Measurements from ENCODE around the gene CACNG5.
A peak's percentile ranks its signal among the peaks of the same experiment; 100 is the strongest.

Gene CACNG5

GRCh38 chr17:66814026-66814425 lies 20.9 kb upstream of the CACNG5 start:
- DNase-seq (ENCODE audit: low spot score) = no peak
- in situ Hi-C loops (cut with MboI; ENCODE audit: low pct_unique_long_range_greater_than_20kb, low sequenced_read_pairs, unreplicated experiment) = no loop called here
- no peak for TF ChIP-seq CTCF (IDR thresholded peaks at IDR 0.05; ENCODE audit: extremely low read depth, insufficient read depth, missing control alignments)

- TF ChIP-seq CTCF (IDR thresholded peaks at IDR 0.05; ENCODE audit: extremely low read depth, insufficient read depth, missing control alignments) = no peak
- DNase-seq (ENCODE audit: low spot score) = no peak
- in situ Hi-C loops (cut with MboI; ENCODE audit: low pct_unique_long_range_greater_than_20kb, low sequenced_read_pairs, unreplicated experiment) = no loop called here
Measured at GRCh38 chr17:66814570-66814969, 20.3 kb upstream of the CACNG5 start.

GRCh38 chr17:66817750-66818149 lies 17.2 kb upstream of the CACNG5 start:
- TF ChIP-seq CTCF (IDR thresholded peaks at IDR 0.05; ENCODE audit: extremely low read depth, insufficient read depth, missing control alignments) = no peak
- no peak for DNase-seq (ENCODE audit: low spot score)
- in situ Hi-C loops (cut with MboI; ENCODE audit: low pct_unique_long_range_greater_than_20kb, low sequenced_read_pairs, unreplicated experiment) = no loop called here

GRCh38 chr17:66819466-66819865 lies 15.5 kb upstream of the CACNG5 start:
- in situ Hi-C loops (cut with MboI; ENCODE audit: low pct_unique_long_range_greater_than_20kb, low sequenced_read_pairs, unreplicated experiment) = no loop called here
- DNase-seq (ENCODE audit: low spot score) = no peak

GRCh38 chr17:66822009-66822408 lies 12.9 kb upstream of the CACNG5 start:
- in situ Hi-C loops (cut with MboI; ENCODE audit: low pct_unique_long_range_greater_than_20kb, low sequenced_read_pairs, unreplicated experiment) = no loop called here
- no peak for DNase-seq (ENCODE audit: low spot score)
- TF ChIP-seq CTCF (IDR thresholded peaks at IDR 0.05; ENCODE audit: extremely low read depth, insufficient read depth, missing control alignments) = no peak

More at GRCh38 chr17:66819466-66819865, 15.5 kb upstream of the CACNG5 start:
- TF ChIP-seq CTCF (IDR thresholded peaks at IDR 0.05; ENCODE audit: extremely low read depth, insufficient read depth, missing control alignments) = no peak

GRCh38 chr17:66826856-66827255 lies 8.1 kb upstream of the CACNG5 start:
- DNase-seq (ENCODE audit: low spot score) = no peak
- in situ Hi-C loops (cut with MboI; ENCODE audit: low pct_unique_long_range_greater_than_20kb, low sequenced_read_pairs, unreplicated experiment) = no loop called here
- no peak for TF ChIP-seq CTCF (IDR thresholded peaks at IDR 0.05; ENCODE audit: extremely low read depth, insufficient read depth, missing control alignments)

- TF ChIP-seq CTCF (IDR thresholded peaks at IDR 0.05; ENCODE audit: extremely low read depth, insufficient read depth, missing control alignments) = no peak
- in situ Hi-C loops (cut with MboI; ENCODE audit: low pct_unique_long_range_greater_than_20kb, low sequenced_read_pairs, unreplicated experiment) = no loop called here
- DNase-seq (ENCODE audit: low spot score) = peak; percentile 50
Measured at GRCh38 chr17:66829386-66829864, 5.5 kb upstream of the CACNG5 start.

Measured in GM13977 (cell line).